Measurements from ENCODE around the gene UBTD1. TPM values are rescaled to one million over a fixed set of nuclear protein-coding genes. Genes with fewer than 3 reads are reported as not detected.

The UBTD1 gene
- total RNA-seq, 2 donors from 2014 or later, result 10.0 to 93.8 TPM

DNA sequence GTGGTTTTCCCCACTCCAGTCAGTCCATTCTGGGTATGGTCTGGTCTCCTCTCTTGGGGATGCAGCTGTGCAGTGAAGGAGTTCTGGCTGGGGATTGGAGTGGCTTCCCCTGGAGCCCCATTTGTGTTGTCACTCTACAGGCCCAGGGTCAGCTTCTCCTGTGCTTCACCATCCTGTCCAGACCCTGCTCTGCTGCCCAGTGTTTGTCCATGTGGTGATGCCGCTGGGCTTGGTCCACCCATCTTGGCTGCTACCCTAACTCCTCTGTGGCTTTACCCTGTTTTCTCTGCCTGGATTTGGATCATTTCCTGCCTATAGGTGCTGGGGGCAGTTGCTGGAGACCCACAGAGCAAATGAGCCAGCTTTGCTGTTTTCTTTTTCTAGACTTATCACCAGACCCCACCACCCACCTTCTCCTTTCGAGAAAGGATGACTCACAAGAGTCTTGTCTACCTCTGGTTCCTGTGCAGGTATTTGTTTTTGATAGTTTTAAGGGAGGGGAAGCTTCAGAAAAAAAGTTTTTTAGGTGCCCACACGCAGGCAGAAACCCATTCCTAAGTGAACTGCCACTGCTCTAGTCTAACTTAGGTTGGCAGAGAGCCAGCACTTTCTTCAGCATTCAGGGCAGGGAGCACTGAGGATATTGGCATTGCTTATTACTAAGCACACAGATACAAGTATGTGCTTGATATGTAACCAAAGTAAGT is 44.2 kb upstream of the UBTD1 start:
- H3K4me1 ChIP-seq (replicated peaks), result no peaks in the 10 kb centered on the region
- peak; percentile 70 for DNase-seq (ENCODE audit: low spot score)
- intact Hi-C loops (cut with DNase I), result no loop called here
- no peaks in the 10 kb centered on the region for H3K27me3 ChIP-seq (replicated peaks; ENCODE audit: insufficient read depth)
- 37% methylated on average over 3 of the region's 3 CpGs for WGBS
- H3K4me3 ChIP-seq, result no peak overlapping the region
- H3K9me3 ChIP-seq, result no peaks in the 10 kb centered on the region
- peak overlapping the region in 1 of 2 donors; percentile 13 for H3K27ac ChIP-seq
- TF ChIP-seq, protein P1, sequence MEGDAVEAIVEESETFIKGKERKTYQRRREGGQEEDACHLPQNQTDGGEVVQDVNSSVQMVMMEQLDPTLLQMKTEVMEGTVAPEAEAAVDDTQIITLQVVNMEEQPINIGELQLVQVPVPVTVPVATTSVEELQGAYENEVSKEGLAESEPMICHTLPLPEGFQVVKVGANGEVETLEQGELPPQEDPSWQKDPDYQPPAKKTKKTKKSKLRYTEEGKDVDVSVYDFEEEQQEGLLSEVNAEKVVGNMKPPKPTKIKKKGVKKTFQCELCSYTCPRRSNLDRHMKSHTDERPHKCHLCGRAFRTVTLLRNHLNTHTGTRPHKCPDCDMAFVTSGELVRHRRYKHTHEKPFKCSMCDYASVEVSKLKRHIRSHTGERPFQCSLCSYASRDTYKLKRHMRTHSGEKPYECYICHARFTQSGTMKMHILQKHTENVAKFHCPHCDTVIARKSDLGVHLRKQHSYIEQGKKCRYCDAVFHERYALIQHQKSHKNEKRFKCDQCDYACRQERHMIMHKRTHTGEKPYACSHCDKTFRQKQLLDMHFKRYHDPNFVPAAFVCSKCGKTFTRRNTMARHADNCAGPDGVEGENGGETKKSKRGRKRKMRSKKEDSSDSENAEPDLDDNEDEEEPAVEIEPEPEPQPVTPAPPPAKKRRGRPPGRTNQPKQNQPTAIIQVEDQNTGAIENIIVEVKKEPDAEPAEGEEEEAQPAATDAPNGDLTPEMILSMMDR (IDR thresholded peaks at IDR 0.05), result no peak
- peak; percentile 41 for TF ChIP-seq POLR2AphosphoS5 (IDR thresholded peaks at IDR 0.05)
- H3K36me3 ChIP-seq, result peaks cover 14 to 18% of the 10 kb centered on the region in 2 donors

DNA sequence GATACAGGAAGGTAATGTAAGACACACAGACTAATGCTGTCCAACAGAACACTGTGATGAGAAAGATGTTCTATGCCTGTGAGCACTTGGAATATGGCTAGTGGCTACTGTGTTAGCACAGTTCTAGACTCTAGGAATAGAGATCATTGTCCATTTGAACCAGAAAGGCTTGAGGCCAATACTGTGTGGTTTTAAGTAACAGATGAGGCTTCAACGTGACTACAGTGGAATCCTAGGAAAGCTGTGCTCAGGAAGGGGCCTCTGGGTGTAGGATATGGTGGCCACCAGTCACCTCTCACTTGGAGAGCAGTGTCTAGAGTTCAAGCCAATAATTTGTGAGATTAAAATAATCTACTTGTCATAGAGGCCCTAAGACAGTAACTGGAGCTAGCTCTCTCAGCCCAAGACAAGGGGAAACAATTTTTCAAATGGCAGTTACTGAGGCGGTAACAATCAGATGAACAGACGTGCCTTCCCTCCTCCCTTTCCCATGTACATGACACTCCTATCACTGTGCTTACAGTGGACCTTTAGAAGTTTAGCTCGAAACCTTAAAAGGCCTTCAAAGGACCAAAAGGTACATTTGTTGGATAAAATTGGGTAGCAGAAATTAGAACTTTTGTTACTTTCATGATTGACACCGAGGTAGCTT is 42.6 kb upstream of the UBTD1 start:
- 75% methylated on average over 5 of the region's 5 CpGs for WGBS

DNA sequence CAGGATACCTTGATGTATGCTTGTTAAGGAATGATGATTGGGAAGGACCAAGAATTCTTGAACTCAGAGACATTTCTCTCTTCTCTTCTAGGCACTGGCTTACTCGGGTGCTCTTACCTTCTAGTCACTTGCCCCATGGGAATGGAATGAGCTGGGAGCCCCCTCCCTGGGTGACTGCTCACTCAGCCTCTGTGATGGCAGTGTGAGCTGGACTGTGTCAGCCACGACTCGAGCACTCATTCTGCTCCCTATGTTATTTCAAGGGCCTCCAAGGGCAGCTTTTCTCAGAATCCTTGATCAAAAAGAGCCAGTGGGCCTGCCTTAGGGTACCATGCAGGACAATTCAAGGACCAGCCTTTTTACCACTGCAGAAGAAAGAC is 42.0 kb upstream of the UBTD1 start:
- Histone ChIP-seq H3K36me3 (peaks cover 23% of the 10 kb centered on the region in 2 donors), H3K27me3 (replicated peaks; ENCODE audit: insufficient read depth) (no peaks in the 10 kb centered on the region), H3K27ac (no peak overlapping the region), H3K4me1 (replicated peaks) (no peaks in the 10 kb centered on the region), H3K4me3 (no peak overlapping the region), H3K9me3 (no peaks in the 10 kb centered on the region)
- 78% methylated on average over 3 of the region's 3 CpGs for WGBS
- DNase-seq (ENCODE audit: low spot score), result no peak
- TF ChIP-seq POLR2A (IDR thresholded peaks at IDR 0.05), result no peak
- TF ChIP-seq, protein P1 (IDR thresholded peaks at IDR 0.05), result no peak
- no peak for TF ChIP-seq POLR2AphosphoS5 (IDR thresholded peaks at IDR 0.05)
- intact Hi-C loops (cut with DNase I), result no loop called here

More for the DNA sequence above, 42.6 kb upstream of the UBTD1 start:
- TF ChIP-seq POLR2AphosphoS5 (IDR thresholded peaks at IDR 0.05) (no peak), POLR2A (IDR thresholded peaks at IDR 0.05) (no peak)
- TF ChIP-seq, protein P1 (IDR thresholded peaks at IDR 0.05), result no peak
- H3K27me3 ChIP-seq (replicated peaks; ENCODE audit: insufficient read depth), result no peaks in the 10 kb centered on the region
- intact Hi-C loops (cut with DNase I), result no loop called here
- no peak for DNase-seq (ENCODE audit: low spot score)
- no peaks in the 10 kb centered on the region for H3K9me3 ChIP-seq
- no peak overlapping the region for H3K27ac ChIP-seq
- no peaks in the 10 kb centered on the region for H3K4me1 ChIP-seq (replicated peaks)
- peaks cover 18 to 20% of the 10 kb centered on the region in 2 donors for H3K36me3 ChIP-seq
- H3K4me3 ChIP-seq, result no peak overlapping the region

DNA sequence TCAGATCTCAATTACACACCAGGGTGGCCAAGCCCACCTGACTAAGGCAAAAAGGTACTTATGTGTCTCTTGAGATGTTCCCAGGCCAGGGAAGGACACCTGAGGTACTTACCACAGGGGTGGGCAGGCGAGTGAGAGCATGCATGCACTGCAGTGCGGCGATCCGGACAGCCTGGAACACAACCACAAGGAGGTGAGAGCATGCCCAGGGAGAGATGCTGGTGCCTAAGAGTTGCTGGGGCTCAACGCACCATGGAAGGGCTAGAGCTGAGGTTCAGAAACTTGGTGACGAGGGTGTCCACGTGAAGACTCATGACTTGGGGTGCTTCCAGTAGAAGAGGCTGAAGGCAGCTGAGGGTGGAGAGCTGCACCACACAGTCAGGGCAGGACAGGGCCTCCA is 39.6 kb upstream of the UBTD1 start:
- TF ChIP-seq POLR2AphosphoS5 (IDR thresholded peaks at IDR 0.05), result no peak
- TF ChIP-seq, protein P1 (IDR thresholded peaks at IDR 0.05), result no peak
- TF ChIP-seq POLR2A (IDR thresholded peaks at IDR 0.05), result no peak
- Histone ChIP-seq H3K4me3 (no peak overlapping the region), H3K9me3 (no peaks in the 10 kb centered on the region), H3K36me3 (peaks cover 22 to 23% of the 10 kb centered on the region in 2 donors), H3K27ac (no peak overlapping the region), H3K27me3 (replicated peaks; ENCODE audit: insufficient read depth) (no peaks in the 10 kb centered on the region), H3K4me1 (replicated peaks) (peaks cover under 1% of the 10 kb centered on the region)
- WGBS, result 94% methylated on average over 7 of the region's 7 CpGs
- intact Hi-C loops (cut with DNase I), result no loop called here
- DNase-seq (ENCODE audit: low spot score), result no peak
